H1 (cell line): ENCODE data around the gene ENTPD8.

Experiments used
- BRCA1 ChIP-seq: IDR thresholded peaks from 2 replicates; pipeline ENCODE4 v1.6.1; 2012; ENCODE audit warnings: low read depth, low read length, improper control_type of control experiment
- CHD2 ChIP-seq: IDR thresholded peaks from 2 replicates; pipeline ENCODE4 v1.6.1; 2012; ENCODE audit warnings: low read length, improper control_type of control experiment
- CHD7 ChIP-seq: fragments of 300-600 bp; sonication (generic); IDR thresholded peaks from 2 replicates; pipeline ENCODE4 v1.7.1; 2012; ENCODE audit warnings: low read length, moderate library complexity, mild to moderate bottlenecking, inconsistent platforms; ENCODE audit not compliant: insufficient replicate concordance
- CTCF ChIP-seq, 3 experiments: IDR thresholded peaks; 1 replicate in 2 of 3; 2 replicates in 1 of 3; pipeline versions ENCODE4 v1.5.1 to v1.6.1; 2011; ENCODE audit warnings: low read length in 3 of 3, mild to moderate bottlenecking in 3 of 3, inconsistent platforms in 2 of 3, low read depth in 1 of 3, moderate library complexity in 1 of 3; ENCODE audit not compliant: insufficient read depth in 1 of 3; ENCODE audit errors: control extremely low read depth in 1 of 3
- EGR1 ChIP-seq: IDR thresholded peaks from 2 replicates; pipeline ENCODE4 v1.6.1; 2011; ENCODE audit warnings: low read depth, low read length, borderline replicate concordance
- GTF2F1 ChIP-seq: IDR thresholded peaks from 2 replicates; pipeline ENCODE4 v1.6.1; 2012; ENCODE audit warnings: low read depth, low read length, improper control_type of control experiment, borderline replicate concordance
- MAX ChIP-seq: IDR thresholded peaks from 2 replicates; pipeline ENCODE4 v1.6.1; 2012; ENCODE audit warnings: inconsistent platforms
- POLR2A ChIP-seq, 2 experiments: IDR thresholded peaks; 1 replicate in 1 of 2; 2 replicates in 1 of 2; pipeline ENCODE4 v1.6.1; 2011; ENCODE audit warnings: low read depth in 2 of 2, low read length in 2 of 2, mild to moderate bottlenecking in 2 of 2; ENCODE audit errors: control extremely low read depth in 1 of 2
- RXRA ChIP-seq: IDR thresholded peaks from 2 replicates; pipeline ENCODE4 v1.6.1; 2011; ENCODE audit warnings: low read depth, mild to moderate bottlenecking, low read length, moderate library complexity; ENCODE audit not compliant: insufficient read depth
- SRF ChIP-seq: IDR thresholded peaks from 2 replicates; pipeline ENCODE4 v1.6.1; 2011; ENCODE audit warnings: mild to moderate bottlenecking, low read depth, low read length, moderate library complexity
- TAF1 ChIP-seq: IDR thresholded peaks from 2 replicates; pipeline ENCODE4 v1.6.1; 2011; ENCODE audit warnings: mild to moderate bottlenecking, low read depth, low read length
- ZNF274 ChIP-seq: IDR thresholded peaks from 2 replicates; pipeline ENCODE4 v1.7.0; 2012; ENCODE audit warnings: low read length, borderline replicate concordance; ENCODE audit errors: extremely low read depth

GRCh38 chr9:137385061-137385655 lies 56.0 kb downstream of the ENTPD8 start:
- TF ChIP-seq BRCA1, result no peak
- no peak for TF ChIP-seq GTF2F1
- no peak for TF ChIP-seq MAX
- no peak for TF ChIP-seq EGR1
- no peak for TF ChIP-seq TAF1
- TF ChIP-seq CHD7, result no peak
- TF ChIP-seq RXRA, result no peak
- TF ChIP-seq ZNF274, result no peak
- TF ChIP-seq SRF, result no peak
- no peak for TF ChIP-seq POLR2A (IDR thresholded peaks at IDR 0.05; ENCODE audit: control extremely low read depth in 1 of 2, low read depth in 2 of 2, low read length in 2 of 2)
- no peak for TF ChIP-seq CTCF (IDR thresholded peaks at IDR 0.05; ENCODE audit: control extremely low read depth in 1 of 3, insufficient read depth in 1 of 3, low read depth in 1 of 3, low read length in 3 of 3)
- no peak for TF ChIP-seq CHD2
